Stimulated activated CD8-positive, alpha-beta memory T cell treated with anti-CD3 and anti-CD28 coated beads, Interleukin-7, amount 100 ng/mL, for 24 hours (primary cell): ENCODE measurements around the gene CD59.
A peak's percentile ranks its signal among the peaks of the same experiment; 100 is the strongest.
"Not testable (repeated sequence)": the region's sequence is repeated elsewhere in the genome, so short reads cannot be mapped to it uniquely, and the experiment has no call there.

Experiments used
- DNase-seq: peaks from one replicate; pipeline ENCODE4 v3.0.0-alpha.2; 2020; ENCODE audit warnings: low read depth

Gene CD59

GRCh38 chr11:33713151-33713855 lies 22.9 kb downstream of the CD59 start:
- DNase-seq = no peak

DNA sequence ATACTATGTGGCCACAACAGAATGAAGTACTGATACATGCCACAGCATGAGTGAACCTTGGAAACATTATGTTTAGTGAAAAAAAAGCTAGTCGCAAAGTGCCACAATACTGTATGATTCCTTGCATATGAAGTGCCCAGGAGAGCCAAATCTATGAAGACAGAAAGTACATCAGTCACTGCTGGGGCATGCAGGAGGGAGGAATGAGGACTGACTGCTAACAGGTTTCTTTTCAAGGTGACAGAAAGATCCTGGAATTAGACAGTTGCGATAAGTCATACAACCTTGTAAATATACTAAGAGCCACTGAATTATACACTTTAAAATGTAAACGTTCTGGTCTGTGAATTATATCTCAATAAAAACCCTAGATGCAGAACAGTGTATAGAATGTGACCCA lies 23.8 kb downstream of the CD59 start:
- DNase-seq = no peak

- DNase-seq = no peak
These were observed 26.8 kb downstream of the CD59 start for GRCh38 chr11:33709466-33709865.

- no peak for DNase-seq
These were observed 27.2 kb downstream of the CD59 start for GRCh38 chr11:33708985-33709384.

- not testable (repeated sequence) for DNase-seq
These were observed 28.4 kb downstream of the CD59 start for GRCh38 chr11:33707831-33708230.

DNA sequence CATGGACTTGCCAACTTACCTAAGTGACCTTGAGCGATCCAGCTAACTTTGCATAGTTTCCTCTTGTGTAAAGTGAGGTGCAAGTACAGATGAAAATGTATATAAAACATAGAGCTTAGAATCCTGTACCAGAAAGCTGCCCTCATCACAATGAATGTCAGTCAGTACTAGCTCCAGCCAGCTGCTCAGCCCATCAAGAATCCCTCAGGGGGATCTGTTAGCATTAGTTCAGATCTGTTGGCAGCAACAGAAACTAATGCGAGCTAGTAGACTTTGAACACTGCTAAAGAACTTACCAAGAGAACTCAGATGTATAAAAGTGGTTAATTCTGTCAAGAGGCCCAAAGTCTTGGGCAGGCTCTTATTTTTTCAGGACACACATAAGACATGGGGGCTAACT lies 29.3 kb downstream of the CD59 start:
- no peak for DNase-seq

- DNase-seq = no peak
These were observed 29.7 kb downstream of the CD59 start for GRCh38 chr11:33706546-33706945.

DNA sequence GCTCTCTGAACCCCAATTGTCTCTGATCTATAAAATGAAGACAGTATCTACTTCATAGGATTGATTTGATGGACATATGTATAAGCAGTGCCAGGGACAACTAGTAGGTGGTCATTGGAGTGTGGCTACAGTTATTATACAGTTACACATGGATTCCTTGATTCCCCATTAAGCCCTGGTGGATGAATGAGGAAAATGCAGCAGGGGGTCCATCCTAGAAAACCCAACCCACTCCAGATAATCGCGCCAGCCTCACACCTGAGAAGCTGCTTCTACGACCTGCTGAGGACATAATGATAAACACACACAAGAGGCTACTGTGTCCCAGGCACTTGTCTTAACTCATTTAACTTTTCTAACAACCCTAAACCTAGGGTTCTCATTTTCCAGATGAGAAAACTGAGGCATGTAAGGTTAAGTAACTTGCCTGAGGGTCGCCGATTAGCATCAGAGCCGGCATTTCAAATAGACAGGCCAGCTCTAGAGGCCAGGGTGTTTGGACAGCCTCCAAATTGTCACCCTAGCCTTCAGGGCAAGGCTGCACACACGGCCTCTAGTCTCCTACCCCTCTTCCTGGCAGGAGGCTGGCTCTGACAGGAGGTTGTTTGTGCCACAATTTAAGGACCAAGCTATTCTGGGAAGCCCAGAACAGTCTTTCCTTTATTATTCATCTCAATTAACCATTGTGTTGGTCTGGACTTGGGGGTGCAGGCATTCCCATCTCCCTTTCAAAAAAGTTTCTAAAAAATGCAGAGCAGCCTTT lies 31.8 kb downstream of the CD59 start:
- no peak for DNase-seq

GRCh38 chr11:33703788-33704187 lies 32.4 kb downstream of the CD59 start:
- DNase-seq = no peak

DNA sequence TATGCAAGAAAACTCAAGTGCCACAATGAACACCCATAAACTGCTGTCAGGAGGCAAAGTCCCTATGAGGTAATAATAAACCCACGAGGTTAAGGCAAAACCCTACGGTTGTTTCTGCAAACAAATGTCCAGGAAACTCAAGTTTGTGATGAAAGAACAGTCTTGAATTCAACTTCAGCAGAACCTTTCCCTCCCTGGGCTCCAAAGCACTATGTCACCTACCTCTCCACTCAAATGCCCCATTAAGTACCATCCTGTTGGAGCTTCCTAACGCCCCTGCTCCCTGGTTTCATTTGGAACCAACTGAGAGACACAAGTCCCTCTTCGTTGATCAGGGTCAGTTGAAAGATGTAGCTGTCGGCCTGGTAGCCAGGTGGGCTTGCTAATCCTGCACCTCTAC lies 33.0 kb downstream of the CD59 start:
- DNase-seq = no peak

DNA sequence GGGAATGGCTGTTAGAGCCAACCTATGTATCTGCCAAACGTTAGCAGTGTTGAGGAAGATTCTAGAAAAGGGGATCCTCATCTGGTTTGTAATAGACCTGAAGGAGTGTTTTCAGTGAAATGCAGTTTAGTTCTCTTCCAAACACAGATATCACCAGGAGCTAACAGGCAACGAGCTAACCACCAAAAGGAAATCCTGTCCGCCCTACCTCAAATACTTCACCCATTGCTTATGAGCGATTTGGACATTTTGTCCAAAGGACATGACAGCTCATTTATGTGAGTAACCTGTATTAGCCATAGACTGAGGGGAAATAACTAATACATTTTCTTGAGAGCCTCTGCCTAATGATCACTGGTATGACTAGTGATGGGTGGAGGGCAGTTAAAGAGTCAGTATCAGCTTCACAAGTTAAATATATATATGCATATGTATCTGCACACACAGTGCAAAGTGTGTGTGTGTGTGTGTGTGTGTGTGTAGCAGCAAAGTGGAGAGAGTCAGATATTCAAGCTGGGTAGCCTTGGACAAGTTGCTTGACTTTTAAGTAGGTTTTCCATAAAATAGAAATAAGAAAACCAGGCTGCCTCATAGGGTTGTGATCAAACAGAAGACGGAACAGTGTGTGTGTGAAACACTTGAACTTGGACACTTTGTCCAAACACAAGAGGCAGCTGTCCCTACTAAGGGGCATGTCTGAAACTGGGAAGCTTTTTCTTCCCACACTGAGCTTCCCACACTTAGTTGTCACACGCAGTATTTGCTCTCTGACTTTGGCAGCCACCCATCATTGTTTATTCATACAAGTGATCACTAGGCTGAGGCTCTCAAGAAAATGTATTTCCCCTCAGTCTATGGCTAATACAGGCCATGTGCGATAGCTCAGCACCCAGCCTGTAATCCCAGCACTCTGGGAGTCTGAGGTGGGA lies 34.7 kb downstream of the CD59 start:
- DNase-seq = no peak

GRCh38 chr11:33700502-33701271 lies 35.5 kb downstream of the CD59 start, which contains the start of gene C11orf91:
TSS of gene C11orf91 (minus strand) at chr11:33700826. CDS start at chr11:33700740, 86 bp downstream.
- DNase-seq = peak; percentile 91

- no peak for DNase-seq
These were observed 36.1 kb downstream of the CD59 start for GRCh38 chr11:33700063-33700501.

GRCh38 chr11:33699515-33700062 lies 36.6 kb downstream of the CD59 start:
- no peak for DNase-seq

DNA sequence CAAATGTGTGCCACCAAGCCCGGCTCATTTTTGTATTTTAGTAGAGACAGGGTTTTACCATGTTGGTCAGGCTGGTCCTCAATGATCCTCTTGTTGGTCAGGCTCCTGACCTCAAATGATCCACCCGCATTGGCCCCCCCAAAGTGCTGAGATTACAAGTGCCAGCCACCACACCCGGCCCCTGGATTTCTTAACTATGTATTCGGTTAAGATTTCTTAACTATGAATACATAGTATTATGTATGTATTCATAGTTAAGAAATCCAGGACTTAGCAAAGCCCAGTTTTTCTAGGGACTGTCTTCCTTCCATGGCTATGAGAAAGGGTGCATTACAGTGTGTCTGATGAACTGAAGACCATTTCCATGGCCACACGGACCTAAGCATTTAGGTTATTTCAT lies 37.3 kb downstream of the CD59 start:
- DNase-seq = no peak

DNA sequence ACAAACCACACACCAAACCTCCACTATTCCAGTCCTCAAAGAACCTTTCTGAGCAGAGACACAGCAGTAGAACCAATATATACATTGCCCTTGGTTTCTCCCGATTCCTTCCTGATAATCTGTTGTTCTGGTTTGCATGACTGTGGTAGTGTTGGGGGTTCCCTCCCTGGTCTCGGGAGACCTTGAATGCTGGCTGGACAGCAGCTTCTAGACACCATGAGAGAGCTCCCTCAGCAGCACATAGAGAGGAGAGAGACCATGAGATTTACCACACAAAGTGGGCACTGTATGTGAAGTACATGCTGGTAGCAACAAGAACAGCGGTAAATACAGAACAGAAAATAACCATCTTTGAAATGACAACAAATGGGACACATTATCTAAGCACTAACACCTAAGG lies 38.2 kb downstream of the CD59 start:
- DNase-seq = no peak

DNA sequence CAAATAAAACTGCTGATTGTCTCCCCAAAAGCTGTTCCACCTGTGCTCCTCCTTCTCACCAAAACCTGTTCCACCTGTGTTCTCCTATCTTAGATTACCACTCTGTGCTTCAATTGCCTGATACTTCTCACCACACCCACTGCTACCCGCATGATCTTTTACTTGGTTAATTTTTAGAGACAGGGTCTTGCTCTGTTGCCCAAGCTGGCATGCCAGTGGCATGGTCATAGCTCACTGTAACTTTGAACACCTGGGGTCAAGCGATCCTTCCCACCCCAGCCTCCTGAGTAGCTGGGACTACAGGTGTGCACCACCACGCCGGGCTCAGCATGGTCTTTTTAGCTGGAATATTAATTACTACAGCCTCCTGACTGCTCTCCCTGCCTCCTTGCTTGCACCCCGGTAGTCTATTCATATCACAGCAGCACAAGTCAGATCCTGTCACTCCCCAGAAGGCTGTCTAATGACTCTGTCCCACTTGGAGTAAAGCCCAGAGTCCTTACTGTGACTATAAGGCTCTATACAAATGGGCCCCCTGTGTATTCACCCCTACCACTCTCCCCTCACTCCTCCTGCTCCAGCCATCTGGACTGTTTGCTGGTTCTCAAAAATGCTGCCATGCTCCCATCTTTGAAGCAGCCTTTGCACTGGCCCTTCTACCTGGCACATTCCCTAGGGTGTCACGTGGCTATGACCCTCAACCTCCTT lies 39.1 kb downstream of the CD59 start:
- no peak for DNase-seq

DNA sequence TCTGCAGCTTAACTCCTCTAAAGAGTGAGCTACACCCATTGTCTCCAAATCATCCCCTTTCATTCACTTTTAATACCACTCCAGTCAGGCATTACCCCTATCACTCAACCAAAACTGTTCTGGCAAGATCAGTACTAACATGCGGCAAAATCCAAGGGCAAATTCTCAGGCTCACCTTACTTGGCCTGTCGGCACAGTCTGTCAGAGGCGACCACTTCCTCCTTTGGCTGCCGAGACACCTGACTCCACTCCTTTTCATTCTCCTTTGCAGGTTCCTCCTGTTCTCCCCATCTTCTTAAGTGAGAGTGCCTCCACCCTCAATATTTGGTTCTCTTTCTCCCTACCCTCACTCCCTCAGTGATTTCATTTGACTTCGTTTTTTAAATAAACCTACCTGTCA lies 39.8 kb downstream of the CD59 start:
- no peak for DNase-seq

DNA sequence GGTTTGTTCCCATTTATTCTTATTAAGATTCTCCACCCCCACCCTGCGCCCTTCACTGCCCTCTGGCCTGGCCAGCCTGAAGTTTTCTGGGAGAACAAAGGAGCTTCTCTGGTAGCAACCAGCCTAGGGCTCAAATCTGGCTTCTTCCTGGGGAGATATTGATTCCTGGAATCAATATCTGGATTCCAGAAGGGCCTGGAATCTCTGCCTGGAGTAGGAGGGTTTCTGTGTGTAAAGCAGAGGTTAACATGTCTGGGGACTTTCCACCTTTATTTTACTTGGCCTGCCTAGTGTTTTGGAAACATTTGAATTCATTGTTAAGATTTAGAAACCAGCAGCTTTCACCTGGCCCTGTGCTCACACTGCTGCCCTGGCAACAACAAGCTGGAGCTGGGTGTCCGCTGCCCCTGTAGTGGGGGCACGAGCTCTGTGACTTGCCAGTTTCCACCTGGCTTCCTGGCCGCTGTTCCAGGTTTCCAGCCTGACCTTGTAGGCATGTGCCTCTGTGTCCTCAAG lies 41.1 kb downstream of the CD59 start:
- DNase-seq = no peak

GRCh38 chr11:33694346-33695050 lies 41.7 kb downstream of the CD59 start:
- no peak for DNase-seq
